Esophagus (tissue), 2 donors: ENCODE data around the gene ACOT9. TPM values are rescaled to one million over a fixed set of nuclear protein-coding genes. Genes with fewer than 3 reads are reported as not detected.
A peak's percentile ranks its signal among the peaks of the same experiment; 100 is the strongest.

Source experiments
- H3K27ac ChIP-seq, 2 donors: one replicate each; pipeline ENCODE4 v1.5.1; 2013; ENCODE audit warnings: low read depth in 2 of 2, mild to moderate bottlenecking in 2 of 2, inconsistent platforms in 1 of 2, low read length in 1 of 2, moderate library complexity in 1 of 2
- H3K27me3 ChIP-seq, 2 donors: one replicate each; pipeline ENCODE4 v1.6.1; 2013; ENCODE audit warnings: low read length in 2 of 2, control low read depth in 1 of 2, mild to moderate bottlenecking in 1 of 2; ENCODE audit not compliant: insufficient read depth in 2 of 2, control insufficient read depth in 1 of 2
- H3K36me3 ChIP-seq, 2 donors: one replicate each; pipeline ENCODE4 v1.6.1; 2013; ENCODE audit warnings: low read length in 1 of 2; ENCODE audit not compliant: control insufficient read depth in 2 of 2, insufficient read depth in 2 of 2
- H3K4me1 ChIP-seq, 2 donors: one replicate each; pipeline ENCODE4 v1.6.1; 2013; ENCODE audit warnings: low read length in 1 of 2; ENCODE audit not compliant: control insufficient read depth in 2 of 2, insufficient read depth in 2 of 2
- H3K4me3 ChIP-seq, 2 donors: one replicate each; pipeline ENCODE4 v1.5.1; 2013; ENCODE audit warnings: low read length in 2 of 2, mild to moderate bottlenecking in 2 of 2, low read depth in 1 of 2, moderate library complexity in 1 of 2
- H3K9me3 ChIP-seq, 2 donors: one replicate each; pipeline ENCODE4 v1.6.1; 2013; ENCODE audit warnings: mild to moderate bottlenecking in 2 of 2, low read depth in 1 of 2, low read length in 1 of 2, moderate library complexity in 1 of 2; ENCODE audit not compliant: control insufficient read depth in 2 of 2, insufficient read depth in 1 of 2
- WGBS, 2 donors: extraction: QIAGEN DNeasy Blood & Tissue Kit; methylation state at CpG; one replicate each; pipeline ENCODE4 v1.1.7; 2013; 5-methylcytosine and 5-hydroxymethylcytosine counted together
- polyA plus RNA-seq, 2 donors: library from polyadenylated mRNA; stranded (reverse); fragments of 200-250 nt; gene quantifications; one replicate each; pipeline ENCODE4 v1.2.3, GENCODE V29; 2013
- donor health status: healthy with polysubstance abuse.
- donor health status: Bipolar disorder and iron deficiency.

ACOT9 gene
- polyA plus RNA-seq, result 10 to 100 TPM; 10.3 to 11.6 TPM

DNA sequence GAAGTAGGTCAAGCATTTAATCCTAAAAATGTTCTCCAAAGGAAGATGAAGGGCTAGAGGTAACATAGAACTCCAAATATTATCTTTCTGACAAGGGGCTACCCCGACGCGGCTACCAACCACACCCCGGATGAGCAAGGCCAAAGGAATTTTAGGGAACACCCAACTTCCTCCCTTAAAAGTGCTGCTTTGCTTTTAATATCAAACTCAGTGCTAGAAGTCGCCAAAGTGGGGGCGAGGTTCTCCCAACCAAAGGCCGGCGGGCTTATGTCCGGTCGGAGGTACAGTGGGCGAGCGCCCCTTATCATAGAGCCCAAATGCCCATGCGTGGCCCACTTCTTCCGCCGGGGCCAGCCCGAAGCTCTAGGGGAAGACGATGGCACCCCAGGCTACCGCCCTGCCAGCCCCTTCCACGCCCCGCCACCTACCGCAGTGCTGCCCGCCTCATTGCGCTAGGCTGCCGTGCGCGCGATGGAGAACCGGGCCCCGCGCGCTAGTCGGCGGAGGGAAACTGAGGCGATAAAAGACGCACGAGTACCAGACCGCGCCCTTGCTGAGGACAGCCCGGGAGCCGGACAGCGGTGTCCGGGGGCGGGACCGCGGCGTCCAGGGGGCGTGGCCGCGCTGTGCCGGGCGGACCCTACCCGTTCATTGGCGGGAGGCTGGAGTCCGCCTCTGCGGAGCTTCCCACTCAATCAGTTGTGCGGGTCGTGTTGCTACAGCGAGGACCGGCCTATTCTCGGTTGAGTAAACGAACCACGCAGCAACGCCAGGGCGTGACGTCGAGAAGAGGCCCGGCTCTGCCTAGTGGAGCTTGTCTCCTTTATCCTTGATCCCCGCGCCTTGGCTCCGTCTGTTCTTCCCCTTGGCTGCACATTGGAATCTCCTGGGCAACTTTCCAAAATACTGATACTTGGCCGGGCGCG is at the start of gene ACOT9:
Gene ACOT9 (minus strand): TSS at position 580 of the 926 bp plus-strand sequence. CDS start 132 bp downstream, at position 448.
- 1 to 34% methylated on average over 67 to 73 of the region's 73 CpGs for WGBS, 2 donors
- no peaks in the 10 kb centered on the region for H3K4me1 ChIP-seq

GRCh38 chrX:23790155-23790497 is 47.0 kb upstream of the ACOT9 start:
- Histone ChIP-seq H3K4me1 (no peaks in the 10 kb centered on the region), H3K36me3 (no peaks in the 10 kb centered on the region), H3K27ac (no peak overlapping the region), H3K9me3 (no peaks in the 10 kb centered on the region), H3K4me3 (no peak overlapping the region), H3K27me3 (no peaks in the 10 kb centered on the region)
- WGBS, 2 donors, result 80 to 90% methylated on average over 11 of the region's 11 CpGs

More for the DNA sequence above, at the start of gene ACOT9:
- H3K27ac ChIP-seq, result peak within 1 kb of the TSS; percentile 91 to 95
- no peaks in the 10 kb centered on the region for H3K36me3 ChIP-seq
- H3K4me3 ChIP-seq, result peak within 1 kb of the TSS; percentile 54 to 89
- H3K27me3 ChIP-seq, result no peaks in the 10 kb centered on the region
- H3K9me3 ChIP-seq, result no peaks in the 10 kb centered on the region

DNA sequence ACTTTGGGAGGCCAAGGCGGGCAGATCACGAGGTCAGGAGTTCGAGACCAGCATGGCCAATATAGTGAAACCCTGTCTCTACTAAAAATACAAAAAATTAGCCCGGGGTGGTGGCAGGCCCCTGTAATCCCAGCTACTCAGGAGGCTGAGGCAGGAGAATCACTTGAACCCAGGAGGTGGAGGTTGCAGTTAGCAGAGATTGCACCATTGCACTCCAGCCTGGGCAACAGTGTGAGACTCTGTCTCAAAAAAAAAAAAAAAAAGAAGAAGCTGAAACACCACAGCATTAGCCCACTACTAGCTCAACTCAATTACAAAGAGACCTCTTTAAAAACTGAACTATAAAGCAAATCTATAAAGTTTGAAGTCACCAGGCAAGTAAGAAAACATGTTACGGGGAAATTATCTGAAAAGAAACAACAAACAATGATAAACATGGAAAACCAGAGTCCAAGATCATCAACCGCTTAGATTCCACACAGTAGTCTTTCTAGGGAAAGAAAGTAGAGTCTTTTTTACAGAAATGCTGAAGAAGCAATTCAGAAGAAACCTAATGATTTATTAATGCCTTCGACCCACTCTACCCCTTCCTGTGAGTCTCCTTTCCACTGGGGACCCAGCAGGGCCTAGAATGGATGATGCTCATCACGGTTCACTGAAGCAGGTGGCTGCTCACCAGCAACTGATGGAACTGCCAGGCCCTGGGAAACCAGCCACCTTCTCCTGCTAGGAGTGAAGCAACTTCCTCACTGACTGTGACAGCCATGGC is 46.5 kb upstream of the ACOT9 start:
- H3K4me3 ChIP-seq, result no peak overlapping the region
- no peaks in the 10 kb centered on the region for H3K4me1 ChIP-seq
- H3K36me3 ChIP-seq, result no peaks in the 10 kb centered on the region
- no peaks in the 10 kb centered on the region for H3K9me3 ChIP-seq
- no peak overlapping the region for H3K27ac ChIP-seq
- no peaks in the 10 kb centered on the region for H3K27me3 ChIP-seq
- 81 to 90% methylated on average over 8 of the region's 8 CpGs for WGBS, 2 donors

DNA sequence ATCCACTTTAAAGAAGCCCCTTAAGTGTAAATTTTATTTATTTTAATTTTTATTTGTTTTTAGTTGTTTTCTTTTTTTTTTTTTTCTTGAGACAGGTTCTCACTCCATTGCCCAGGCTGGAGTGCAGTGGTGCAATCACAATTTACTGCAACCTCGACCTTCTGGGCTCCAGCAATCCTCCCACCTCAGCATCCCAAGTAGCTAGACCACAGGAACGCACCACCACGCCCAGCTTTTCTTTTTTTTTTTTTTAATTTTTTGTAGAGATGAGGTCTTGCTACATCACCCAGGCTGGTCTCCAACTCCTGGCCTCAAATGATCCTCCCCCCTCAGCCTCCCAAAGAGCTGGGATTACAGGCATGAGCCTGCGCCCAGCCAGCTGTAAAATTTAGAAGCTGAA is 45.9 kb upstream of the ACOT9 start:
- 72 to 87% methylated on average over 4 of the region's 4 CpGs for WGBS, 2 donors
- Histone ChIP-seq H3K27me3 (no peaks in the 10 kb centered on the region), H3K4me3 (no peak overlapping the region), H3K9me3 (no peaks in the 10 kb centered on the region), H3K4me1 (no peaks in the 10 kb centered on the region), H3K27ac (no peak overlapping the region), H3K36me3 (no peaks in the 10 kb centered on the region)

DNA sequence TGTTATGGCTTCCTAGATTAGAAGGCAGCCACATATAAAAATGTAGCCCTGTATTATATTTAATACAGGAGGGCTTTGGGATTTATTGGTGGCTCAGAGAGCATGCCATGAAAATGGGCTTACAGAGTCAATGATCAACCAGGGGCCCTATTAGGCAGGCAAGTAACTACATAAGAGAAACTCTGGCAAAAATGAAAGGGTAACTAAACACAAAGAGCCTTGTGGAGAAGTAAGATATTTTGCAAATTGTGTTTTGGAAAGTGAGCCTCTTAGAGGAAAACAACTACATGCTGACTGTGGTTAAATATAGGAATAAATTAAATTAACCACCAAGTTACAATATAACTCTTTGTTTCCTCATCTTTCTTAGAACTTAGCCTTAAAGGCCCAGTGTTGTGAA is 45.4 kb upstream of the ACOT9 start:
- H3K36me3 ChIP-seq, result no peaks in the 10 kb centered on the region
- no peaks in the 10 kb centered on the region for H3K27me3 ChIP-seq
- H3K4me1 ChIP-seq, result no peaks in the 10 kb centered on the region
- H3K9me3 ChIP-seq, result no peaks in the 10 kb centered on the region
- H3K27ac ChIP-seq, result no peak overlapping the region
- H3K4me3 ChIP-seq, result no peak overlapping the region

- no peaks in the 10 kb centered on the region for H3K9me3 ChIP-seq
- H3K27me3 ChIP-seq, result no peaks in the 10 kb centered on the region
- no peak overlapping the region for H3K27ac ChIP-seq
- H3K36me3 ChIP-seq, result no peaks in the 10 kb centered on the region
- H3K4me3 ChIP-seq, result no peak overlapping the region
- 85 to 87% methylated on average over 2 of the region's 2 CpGs for WGBS, 2 donors
- H3K4me1 ChIP-seq, result no peaks in the 10 kb centered on the region
Measured at GRCh38 chrX:23787745-23788118, 44.7 kb upstream of the ACOT9 start.

DNA sequence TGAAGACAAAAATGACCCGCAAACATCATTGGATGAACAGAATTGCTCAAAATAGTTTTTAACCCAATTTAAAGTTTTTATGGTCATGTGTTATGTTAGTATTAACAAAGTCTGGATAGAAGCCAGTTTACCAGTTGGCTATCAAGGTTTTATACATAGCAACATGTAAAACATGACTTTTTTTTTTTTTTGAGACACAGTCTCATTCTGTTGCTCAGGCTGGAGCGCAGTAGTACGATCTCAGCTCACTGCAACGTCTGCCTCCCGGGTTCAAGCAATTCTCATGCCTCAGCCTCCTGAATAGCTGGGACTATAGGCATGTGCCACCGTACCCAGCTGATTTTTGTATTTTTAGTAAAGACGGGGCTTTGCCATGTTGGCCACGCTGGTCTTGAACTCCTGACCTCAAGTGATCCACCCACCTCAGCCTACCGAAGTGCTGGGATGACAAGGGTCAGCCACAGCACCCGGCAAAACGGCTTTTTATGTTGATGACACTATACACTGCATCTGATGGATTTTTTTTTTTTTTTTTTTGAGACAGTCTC is 43.3 kb upstream of the ACOT9 start:
- Histone ChIP-seq H3K27me3 (no peaks in the 10 kb centered on the region), H3K27ac (no peak overlapping the region), H3K4me1 (no peaks in the 10 kb centered on the region), H3K4me3 (no peak overlapping the region), H3K9me3 (no peaks in the 10 kb centered on the region), H3K36me3 (no peaks in the 10 kb centered on the region)
- WGBS, 2 donors, result 75 to 77% methylated on average over 11 of the region's 11 CpGs

DNA sequence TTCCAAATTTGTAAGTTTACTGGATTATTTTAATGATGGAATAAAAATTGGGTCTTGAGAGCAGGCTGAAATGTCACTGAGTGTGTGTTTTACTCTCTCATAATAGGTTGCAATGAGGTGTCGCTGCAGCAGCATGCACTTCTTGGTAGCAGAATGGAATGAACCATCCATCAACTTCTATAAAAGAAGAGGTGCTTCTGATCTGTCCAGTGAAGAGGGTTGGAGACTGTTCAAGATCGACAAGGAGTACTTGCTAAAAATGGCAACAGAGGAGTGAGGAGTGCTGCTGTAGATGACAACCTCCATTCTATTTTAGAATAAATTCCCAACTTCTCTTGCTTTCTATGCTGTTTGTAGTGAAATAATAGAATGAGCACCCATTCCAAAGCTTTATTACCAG is 42.5 kb upstream of the ACOT9 start:
- Histone ChIP-seq H3K27ac (no peak overlapping the region), H3K4me3 (peak overlapping the region in 1 of 2 donors; percentile 76), H3K9me3 (no peaks in the 10 kb centered on the region), H3K27me3 (no peaks in the 10 kb centered on the region), H3K36me3 (no peaks in the 10 kb centered on the region), H3K4me1 (no peaks in the 10 kb centered on the region)
- 41 to 51% methylated on average over 2 of the region's 2 CpGs for WGBS, 2 donors

DNA sequence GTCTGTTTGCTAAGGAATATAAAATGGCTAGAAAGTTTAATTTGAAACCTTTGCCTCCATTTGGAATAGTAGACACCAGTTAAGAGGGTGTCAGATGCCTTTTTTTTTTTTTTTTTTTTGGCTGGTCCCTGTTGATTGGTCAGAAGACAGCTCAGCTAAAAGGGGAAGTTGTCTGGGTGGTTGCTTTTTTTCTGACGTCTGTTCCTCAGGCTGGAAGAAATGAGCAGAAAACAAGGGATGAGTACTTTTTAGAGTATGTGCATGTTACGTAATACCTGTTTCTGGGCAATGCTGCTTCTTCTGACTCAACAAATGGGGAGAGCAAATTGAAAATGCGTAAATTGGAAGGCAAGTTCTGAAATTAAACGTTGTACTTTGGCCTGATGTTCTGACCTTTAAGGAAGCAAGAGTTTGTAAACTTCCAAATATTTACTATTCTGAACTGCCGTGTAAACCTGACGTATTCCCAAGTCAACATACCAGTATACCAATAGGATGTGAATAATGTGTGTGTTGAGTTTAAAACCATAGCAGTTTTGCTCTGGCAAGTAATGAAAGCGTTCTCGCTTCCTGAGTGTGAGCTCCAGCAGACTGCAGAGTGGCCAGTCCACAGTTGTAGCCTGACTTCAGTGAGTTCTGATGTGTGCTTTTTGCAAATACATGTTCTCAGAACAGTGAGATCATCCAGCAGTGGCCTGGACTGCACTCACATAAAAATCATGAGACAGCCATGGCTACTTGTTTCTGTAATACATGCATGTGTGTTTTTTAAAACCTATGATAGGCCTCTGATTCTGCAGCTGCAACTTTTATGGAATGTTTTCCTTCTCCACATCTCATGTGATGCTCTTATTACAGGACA is 41.6 kb upstream of the ACOT9 start:
- H3K27me3 ChIP-seq, result no peaks in the 10 kb centered on the region
- peak overlapping the region; percentile 9 to 76 for H3K4me3 ChIP-seq
- peak overlapping the region; percentile 78 to 92 for H3K27ac ChIP-seq
- H3K9me3 ChIP-seq, result no peaks in the 10 kb centered on the region
- 20 to 46% methylated on average over 8 of the region's 8 CpGs for WGBS, 2 donors
- H3K36me3 ChIP-seq, result no peaks in the 10 kb centered on the region
- no peaks in the 10 kb centered on the region for H3K4me1 ChIP-seq
